GM21529 (cell line): ENCODE results near the gene GALNTL6.

Experiments used
- ATAC-seq: cut with Tn5 transposase; IDR thresholded peaks from one replicate; pipeline ENCODE4 v1.9.1; 2021; ENCODE audit not compliant: unreplicated experiment

GALNTL6 gene

DNA sequence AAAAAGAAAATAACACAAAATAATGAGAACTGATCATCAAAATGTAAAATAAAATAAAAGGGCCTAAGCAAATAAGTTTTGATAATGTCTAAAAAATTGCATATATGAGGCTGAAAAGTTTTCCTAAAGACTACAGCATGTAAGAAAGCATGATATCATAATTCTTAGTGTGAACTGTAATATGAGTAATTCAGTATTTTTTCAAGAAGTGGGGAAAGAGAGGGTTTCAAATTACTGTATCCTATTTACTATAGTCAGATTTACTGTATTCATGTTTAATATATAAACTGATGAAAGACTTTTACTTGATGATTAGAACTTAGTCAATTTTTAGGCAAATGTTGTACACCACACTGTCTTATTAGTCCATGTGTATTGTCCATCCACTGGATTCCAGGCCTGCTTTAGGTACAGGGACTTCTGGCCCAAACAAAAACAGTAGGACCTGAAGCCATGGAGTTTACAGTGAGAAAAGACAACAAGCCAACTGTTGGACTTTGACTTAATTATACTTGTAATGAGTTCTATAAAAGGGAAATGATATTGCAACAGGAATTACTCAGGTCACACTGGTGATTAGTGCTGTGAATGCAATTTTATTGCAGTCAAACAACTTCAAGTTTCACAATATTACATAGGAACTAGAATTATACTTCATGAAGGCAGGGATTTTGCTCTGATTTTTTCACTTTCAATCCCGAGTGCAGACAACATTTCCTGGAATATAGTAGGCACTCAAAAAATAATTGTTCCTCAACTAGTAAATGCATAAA, 837.7 kb downstream of the GALNTL6 start:
- no peak for ATAC-seq

DNA sequence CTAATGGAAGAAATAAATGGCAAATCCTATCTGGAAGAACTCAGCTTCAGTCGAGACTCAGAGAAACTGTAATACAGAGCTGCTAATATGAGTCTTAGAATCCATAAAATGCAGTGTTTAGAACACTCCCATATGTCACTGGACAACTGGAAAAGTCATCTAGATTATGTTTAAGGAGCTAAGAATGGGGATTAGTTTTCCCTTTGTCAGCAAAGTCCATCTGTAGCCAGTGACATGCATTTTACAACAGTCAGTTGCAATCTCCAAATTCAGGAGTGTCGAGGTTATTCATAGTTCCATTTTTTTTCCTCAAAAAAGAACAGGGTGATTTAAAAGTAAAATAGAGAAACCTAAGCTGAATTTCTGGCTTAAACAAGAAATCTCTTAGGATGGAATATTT, 838.8 kb downstream of the GALNTL6 start:
- no peak for ATAC-seq

DNA sequence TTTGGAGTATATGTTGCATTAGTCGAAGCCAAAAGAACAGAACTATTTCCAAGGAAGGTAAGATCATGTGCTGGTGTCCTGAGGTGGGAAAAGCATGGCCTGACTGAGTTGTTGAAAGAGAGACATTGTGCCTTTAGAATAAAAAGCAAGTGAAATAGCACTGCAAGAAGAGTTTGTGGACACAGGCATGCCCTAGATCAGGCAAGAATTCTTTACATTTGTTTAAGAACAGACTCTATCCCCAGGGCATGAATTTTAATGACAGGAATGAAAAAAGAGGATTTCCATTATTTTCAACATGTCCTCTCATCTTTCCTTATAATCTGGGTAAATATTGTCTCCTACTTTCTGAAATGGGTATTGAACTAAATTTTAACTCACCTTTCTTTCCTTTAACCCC, 839.2 kb downstream of the GALNTL6 start:
- no peak for ATAC-seq

DNA sequence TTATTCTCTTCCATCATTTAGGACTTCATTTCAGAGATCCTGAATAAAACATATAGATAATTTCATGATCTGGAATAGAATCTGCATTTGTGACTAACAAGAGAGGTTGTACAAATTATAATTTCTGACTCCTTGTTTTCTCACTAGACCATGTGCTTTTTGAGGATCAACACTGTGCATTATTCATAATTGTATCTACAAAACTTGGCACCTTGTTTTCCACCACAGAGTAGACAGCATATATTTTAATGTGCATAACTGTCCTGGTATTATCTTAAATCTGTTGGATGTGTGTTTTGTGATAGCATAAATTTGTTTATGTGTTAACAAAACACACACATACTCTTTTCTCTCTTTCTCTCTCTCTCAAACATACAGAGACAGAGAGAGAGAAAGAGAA, 840.5 kb downstream of the GALNTL6 start:
- no peak for ATAC-seq

DNA sequence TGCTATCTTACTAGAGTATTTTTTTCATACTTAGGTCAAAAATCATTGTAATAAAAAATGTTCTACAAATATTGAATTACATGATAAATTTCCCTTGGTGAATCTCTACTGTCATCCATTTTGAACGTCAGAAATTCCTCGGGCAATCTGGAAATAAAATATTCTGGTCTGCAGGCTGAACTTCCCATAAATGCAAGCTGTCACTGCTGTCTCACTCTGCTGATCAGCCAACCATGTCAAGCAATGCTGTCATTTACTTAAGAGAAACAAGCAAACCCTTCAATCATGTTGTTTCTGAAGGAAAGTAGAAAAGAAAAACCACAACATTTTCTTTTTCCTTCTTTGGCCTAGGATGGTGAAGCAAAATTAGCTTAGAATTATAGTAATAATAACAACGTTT, 841.3 kb downstream of the GALNTL6 start:
- no peak for ATAC-seq

DNA sequence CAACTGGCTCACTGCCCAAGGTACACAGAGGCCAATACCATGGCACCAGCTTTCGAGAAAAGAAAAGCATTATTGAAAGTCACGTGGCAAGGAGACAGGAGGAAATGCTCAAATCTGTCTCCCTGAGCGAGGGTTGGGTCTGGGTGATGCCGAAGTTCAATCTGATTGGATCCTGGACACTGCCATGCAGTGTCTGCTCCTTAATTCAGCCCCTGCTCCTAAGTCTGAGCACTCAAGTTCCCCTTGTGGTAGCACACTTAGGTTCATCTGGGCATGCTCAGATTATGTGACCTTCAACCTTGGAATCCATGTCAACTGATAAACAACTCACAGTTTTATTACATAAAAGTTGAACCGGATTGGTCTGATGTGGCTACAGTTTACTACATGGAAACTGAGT, 842.9 kb downstream of the GALNTL6 start:
- ATAC-seq: no peak

DNA sequence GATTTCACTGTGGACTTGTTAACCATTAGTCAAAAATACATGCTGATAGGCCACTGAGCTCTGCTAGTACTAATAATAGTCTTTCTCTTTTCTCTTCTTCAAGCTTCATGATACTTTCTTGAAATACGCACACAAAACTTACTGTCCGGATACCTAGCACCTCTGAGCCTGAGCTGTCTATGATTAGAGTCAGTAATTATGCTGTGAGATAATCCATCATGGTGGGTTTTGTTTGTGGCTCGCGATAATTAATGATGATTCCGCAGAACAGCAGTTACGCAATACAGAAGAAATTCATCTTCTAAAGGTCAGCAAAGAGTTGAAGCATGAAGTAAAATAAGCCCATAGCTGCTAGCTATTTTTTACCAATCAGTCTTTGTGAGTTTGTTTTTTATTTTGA, 843.9 kb downstream of the GALNTL6 start:
- ATAC-seq: no peak

DNA sequence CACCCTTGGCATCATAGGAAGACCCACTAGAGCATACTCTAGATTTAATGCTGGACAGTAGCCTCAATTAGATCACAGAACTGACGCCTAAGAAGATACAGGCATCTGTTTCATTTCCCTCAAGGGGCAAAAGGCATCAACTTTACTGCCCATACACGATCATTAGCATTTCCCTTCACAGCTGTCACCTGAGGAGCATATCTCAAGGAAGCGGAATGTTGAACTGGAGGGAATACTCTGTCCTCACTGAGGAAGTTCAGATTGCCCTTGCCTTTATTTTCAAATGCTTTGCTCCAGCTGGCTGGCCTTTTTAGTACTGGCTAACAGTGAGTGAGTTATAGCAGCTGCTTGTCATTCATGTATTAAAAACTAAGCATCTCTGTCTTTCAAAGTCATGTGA, 847.0 kb downstream of the GALNTL6 start:
- no peak for ATAC-seq

DNA sequence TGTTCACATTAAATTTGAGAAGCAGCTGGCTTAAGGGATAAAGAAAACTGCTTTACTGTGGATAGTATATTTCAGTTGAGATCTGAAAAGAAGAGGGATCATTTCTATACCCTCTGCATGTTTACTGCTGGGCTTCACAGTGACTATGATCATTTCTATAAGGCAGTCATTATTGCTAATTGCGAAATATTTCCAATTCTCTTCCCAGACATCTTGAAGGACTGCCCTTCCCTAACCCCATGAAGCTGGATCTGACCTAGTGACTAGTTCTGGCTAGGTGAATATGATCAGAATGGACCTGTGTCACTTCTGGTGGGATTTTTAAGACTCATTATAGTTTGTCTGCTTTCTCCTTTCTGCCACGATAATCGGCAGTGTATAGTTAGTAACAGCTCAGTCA, 848.9 kb downstream of the GALNTL6 start:
- no peak for ATAC-seq

DNA sequence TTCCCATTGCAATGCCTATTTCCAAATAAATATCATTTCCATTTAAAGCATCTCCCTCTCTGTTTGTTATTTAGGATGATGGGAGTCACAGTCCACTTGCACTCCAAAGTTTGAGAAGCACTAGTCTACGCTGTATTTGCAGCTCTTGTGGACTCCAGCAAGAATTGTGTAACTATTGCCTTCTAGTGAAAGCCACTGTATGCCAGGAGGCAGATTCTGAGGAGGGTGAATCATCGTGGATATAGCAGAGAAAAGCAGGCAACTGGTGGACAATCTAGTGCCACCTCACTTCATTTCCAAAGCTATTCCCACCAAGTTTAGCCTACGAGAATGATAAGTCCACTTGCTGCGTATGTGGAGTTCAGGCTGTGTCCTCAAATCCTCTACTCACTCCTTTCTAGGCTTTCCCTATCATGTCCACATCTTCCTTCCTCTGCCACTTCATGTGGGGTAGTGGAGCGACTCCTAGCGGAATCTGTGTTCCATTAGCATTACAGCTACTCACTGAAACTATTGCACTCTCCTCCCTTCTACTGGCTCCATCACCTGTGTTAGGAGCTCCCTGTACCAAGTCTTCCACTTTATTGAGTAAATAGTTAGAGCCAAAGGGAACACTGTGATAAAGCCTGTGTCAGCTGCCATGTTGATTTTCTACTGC, 853.6 kb downstream of the GALNTL6 start:
- ATAC-seq: no peak

DNA sequence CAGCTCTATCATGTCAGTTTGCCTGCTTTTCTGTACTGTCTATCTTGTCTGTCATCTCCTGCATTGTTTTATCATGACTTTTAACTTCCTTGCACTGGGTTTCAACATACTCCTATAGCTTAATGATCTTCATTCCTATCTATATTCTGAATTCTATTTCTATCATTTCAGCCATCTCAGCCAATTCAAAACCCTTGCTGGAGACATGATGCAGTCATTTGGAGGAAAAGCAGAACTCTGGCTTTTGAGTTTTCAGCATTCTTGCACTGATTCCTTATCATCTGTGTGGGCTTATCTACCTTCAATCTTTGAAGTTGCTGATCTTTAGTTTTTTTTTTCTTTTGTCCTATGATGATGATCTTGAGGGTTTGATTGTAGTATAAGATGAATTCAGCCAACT, 861.6 kb downstream of the GALNTL6 start:
- ATAC-seq: no peak

DNA sequence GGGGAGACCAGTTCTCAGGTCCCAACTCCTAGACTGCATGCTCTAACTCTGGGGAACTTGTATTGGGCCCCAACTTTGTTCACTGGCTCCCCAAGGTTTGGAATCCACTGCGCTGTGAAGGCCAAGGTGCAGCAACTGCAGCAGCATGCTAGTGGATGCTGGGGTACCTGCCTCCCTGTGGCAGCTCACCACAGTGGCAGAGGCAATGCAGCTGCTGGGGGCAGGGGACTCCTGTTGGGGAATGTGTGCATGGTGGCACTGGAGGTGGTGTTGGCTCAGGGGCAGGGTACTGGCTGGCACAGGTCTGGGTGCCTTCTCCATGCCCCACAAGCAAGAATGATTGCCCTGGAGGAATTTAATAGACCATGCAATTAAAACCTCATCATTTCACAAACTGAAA, 862.0 kb downstream of the GALNTL6 start:
- no peak for ATAC-seq

DNA sequence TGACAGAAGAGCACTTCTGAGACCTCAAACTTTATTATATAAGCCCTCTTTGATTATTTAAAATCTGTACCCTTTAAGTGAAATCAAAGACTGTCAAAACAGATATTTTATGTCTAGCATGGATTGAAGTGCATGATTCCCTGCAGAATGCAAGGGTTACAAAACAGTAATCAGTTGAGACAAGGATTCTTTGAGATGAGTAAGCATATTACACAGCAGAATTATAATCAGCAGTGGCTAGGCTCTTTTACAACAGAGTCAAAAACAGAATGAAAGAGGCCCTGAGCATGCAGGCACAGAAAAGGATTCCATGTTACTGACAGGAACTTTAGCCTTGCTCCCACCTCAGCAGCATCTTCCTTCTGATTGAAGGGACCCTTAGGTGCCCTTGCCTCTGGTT, 867.5 kb downstream of the GALNTL6 start:
- ATAC-seq: no peak

DNA sequence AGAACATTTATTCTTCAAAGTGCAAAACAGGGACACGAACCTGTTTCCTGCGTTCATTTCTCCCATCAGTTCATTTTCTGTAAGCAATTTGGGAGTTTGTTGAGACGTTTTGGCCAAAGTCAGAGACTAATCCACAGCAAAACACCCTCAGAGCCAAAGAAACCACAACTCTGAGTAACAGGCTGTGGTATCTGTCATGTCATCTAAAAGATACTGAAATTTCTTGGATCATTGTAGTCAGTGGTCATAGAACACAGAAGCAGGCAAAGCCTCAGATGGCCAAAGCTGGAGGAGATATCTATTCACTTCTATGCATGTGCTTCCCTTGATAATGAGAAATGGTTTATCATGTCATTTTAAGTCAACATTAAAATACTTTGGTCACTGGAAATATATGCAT, 869.8 kb downstream of the GALNTL6 start:
- no peak for ATAC-seq

DNA sequence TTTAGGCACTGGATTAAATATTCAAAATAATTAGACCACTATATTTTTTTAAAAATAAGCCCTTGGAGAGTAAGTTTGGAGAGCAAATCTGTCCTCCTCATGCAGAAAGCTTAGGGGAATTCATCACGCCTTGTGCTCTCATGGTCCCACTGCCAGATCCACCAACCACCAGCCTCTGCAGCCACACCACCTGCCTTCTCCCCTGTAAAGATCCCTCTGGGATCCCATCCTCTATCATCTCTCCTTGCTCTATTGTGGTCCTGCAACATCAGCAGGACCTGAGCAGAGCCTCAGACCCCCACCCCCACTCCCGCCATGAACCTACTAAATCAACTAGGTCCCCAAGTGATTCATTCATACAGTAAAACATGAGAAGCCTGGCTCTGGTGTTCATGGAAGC, 872.8 kb downstream of the GALNTL6 start:
- ATAC-seq: no peak

DNA sequence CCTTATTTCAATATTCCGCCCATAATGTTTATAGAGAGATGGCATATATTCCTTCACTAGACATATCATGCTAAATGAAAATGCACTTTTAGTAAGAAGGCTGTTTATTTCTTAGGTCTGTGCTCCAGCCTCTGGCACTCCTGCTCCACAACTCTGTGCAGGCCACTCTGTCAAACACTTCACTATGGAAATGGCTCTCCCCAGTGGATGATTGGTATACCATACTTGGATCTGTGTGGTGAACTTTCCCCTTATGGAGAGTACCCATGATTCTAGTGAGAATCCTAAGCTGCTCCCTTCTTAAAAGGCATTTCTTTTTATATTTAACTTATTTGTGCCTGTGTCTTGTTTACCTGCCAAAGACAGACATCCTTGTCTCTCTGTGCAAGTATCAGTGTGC, 875.3 kb downstream of the GALNTL6 start:
- ATAC-seq: no peak

DNA sequence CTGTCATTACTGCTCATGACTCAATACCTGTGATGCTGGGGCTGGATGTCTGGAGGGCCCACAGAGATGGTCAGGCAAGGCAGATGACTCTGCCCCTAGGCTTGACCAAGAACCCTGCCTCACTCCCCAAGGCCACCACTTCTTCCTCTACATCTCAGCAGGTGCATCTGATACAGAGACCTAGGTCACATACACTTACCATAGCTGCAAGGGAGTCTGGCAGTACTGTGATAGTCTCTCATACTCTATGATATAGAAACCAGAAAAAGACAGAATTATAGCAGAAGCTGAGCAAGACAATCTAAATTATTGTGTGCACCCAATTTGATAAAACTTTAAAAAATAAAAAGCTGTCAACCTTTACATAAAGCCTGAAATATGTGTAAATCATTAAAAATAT, 878.3 kb downstream of the GALNTL6 start:
- no peak for ATAC-seq

DNA sequence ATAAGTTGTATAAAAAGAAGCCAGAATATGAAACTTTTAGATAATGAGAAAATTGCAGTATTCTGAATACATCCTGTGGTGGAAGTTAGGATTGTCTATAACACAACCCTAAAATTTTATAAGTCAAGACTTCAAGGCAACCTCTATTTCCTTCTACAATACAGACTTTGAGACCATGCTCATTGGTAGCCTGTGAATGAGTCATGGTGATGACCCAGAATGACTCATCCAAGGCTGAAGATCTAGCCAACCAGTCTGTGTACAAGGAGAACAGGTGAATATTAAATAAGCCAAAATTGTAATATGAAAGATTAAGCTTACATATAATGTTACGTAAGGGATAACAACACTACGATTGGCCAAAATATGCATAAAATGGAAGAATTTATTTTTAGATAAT, 879.5 kb downstream of the GALNTL6 start:
- ATAC-seq: no peak

DNA sequence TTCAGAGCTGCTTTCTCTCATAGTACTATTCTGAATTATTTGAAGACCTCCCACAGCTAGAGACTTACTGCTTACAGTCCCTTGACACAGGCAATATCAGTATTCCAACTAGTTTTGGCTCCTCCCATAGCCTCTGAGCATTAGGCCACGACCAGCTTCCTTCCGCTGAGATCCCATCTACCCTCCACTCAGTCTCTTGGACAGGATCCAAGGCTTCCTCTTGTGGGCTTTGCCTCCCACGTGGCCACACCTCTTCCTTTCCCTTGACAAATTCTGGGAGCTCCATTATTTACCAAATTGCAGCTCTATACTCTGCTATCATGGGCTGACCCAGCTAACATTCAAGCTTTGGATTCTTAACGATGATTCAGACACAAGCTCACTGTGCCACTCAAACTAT, 885.1 kb downstream of the GALNTL6 start:
- ATAC-seq: no peak

DNA sequence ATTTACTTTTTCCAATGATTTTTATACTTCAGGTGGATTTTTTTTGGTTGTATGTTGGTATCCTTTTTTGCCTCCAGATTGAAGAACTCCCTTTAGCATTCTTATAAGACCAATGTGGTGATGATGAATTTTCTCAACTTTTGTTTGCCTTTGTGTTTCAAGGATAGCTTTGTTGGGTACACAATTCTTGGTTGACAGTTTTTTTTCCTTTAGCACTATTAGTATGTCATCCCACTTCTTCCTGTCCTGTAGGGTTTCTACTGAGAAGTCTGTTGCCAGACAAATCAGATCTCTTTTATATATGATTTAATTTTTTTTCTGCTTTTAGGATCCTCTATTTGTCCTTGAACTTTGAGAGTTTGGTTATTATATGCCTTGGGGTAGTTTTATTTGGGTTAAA, 892.4 kb downstream of the GALNTL6 start:
- ATAC-seq: no peak

DNA sequence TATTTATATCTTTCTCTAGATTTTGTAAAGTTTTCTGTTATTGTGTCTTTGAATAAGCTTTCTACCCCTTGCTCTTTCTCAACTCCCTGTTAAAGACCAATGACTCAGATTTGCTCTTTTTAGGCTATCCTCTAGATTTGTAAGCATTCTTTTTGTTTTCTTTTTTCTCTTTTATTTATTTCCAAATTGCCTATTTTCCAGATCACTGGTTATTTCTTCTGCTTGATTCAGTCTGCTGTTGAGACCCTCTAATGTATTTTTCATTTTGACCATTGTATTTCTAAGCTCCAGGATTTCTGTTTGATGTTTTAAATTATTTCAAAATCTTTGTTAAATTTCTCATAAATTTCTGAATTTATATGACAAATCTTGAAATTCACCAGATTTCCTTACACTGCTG, 892.8 kb downstream of the GALNTL6 start:
- ATAC-seq: no peak

DNA sequence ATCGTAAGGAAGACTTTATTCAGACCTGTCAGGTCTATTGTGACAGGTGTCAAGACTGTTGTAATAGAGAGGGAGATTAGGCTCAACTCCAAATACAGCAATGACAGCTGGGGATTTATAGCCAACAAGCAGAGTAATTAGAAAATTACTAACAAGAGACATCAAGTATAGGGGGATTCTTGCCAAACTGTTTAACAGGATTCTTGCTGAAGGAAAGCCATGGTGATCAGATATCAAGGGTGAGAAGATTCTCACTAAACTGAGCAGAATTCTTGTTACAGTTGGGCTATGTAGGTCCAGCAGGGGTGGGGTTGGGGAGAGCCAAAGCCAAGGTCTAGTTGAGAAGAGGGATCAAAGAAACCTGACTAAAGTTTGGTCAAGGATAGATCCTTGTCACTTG, 894.4 kb downstream of the GALNTL6 start:
- no peak for ATAC-seq

DNA sequence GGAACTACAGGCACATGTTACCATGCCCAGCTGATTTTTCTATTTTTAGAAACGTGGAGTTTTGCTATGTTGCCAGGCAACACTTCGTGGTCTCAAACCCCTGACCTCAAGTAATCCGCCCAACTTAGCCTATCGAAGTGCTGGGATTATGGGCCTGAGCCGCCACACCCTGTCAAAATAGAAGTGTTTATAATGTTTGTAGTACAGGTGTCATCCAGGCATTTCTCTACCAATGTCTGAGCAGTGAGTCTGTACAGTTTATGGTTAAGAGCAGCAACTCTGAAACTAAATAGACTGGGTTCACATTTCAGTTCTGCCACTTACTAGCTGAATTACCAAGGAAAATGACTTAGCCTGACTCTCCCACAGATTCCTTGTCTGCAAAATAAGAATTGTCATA, 895.0 kb downstream of the GALNTL6 start:
- no peak for ATAC-seq
